A673 (cell line): ENCODE results near the gene MORC3.

Experiments
- EZH2 ChIP-seq: fragments of 200-600 bp; sonication (generic); IDR thresholded peaks from 2 replicates; pipeline ENCODE4 v1.6.1; 2017; ENCODE audit warnings: borderline replicate concordance, low read depth, mild to moderate bottlenecking, mixed read lengths, antibody characterized with exemption, low read length; ENCODE audit not compliant: poor library complexity, severe bottlenecking
- TF ChIP-seq, protein P1 (sequence below): fragments of 300-800, 200-600 bp; sonication (generic); conservative IDR thresholded peaks from 2 replicates; pipeline ENCODE4 v1.5.1; 2017; ENCODE audit warnings: low read depth, mild to moderate bottlenecking, antibody characterized with exemption, low read length, moderate library complexity, mixed read lengths

DNA sequence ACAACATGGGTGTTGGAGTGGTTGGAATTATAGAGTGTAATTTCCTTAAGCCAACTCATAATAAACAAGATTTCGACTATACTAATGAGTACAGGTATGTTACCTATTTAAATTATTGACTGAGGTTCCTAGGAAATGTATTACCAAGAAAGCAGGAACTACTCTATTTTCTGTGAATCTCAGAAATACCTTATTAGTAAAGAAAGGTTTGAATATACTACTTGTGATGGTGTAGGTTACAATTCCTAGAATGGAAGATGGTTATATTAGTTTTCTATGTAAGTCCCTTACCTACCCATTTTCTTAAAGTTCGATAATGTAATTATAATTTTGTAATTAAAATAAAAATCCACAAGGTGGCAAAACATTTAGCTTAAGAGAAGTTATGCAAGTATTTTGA lies 29.3 kb downstream of the MORC3 start:
- TF ChIP-seq, protein P1, sequence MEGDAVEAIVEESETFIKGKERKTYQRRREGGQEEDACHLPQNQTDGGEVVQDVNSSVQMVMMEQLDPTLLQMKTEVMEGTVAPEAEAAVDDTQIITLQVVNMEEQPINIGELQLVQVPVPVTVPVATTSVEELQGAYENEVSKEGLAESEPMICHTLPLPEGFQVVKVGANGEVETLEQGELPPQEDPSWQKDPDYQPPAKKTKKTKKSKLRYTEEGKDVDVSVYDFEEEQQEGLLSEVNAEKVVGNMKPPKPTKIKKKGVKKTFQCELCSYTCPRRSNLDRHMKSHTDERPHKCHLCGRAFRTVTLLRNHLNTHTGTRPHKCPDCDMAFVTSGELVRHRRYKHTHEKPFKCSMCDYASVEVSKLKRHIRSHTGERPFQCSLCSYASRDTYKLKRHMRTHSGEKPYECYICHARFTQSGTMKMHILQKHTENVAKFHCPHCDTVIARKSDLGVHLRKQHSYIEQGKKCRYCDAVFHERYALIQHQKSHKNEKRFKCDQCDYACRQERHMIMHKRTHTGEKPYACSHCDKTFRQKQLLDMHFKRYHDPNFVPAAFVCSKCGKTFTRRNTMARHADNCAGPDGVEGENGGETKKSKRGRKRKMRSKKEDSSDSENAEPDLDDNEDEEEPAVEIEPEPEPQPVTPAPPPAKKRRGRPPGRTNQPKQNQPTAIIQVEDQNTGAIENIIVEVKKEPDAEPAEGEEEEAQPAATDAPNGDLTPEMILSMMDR = no peak
- no peak for TF ChIP-seq EZH2
